Measurements from ENCODE around the gene GHSR. TPM values are rescaled to one million over a fixed set of nuclear protein-coding genes. Genes with fewer than 3 reads are reported as not detected.

The GHSR gene
- total RNA-seq, 1 donor from 2014 or later = not detected

GRCh38 chr3:172464306-172464705 is 16.1 kb upstream of the GHSR start:
- intact Hi-C loops (cut with DNase I) = no loop called here
- no peak for ATAC-seq
- DNase-seq = no peak
- Histone ChIP-seq H3K9me3 (no peaks in the 10 kb centered on the region), H3K27ac (no peak overlapping the region), H3K27me3 (ENCODE audit: low read depth) (no peaks in the 10 kb centered on the region), H3K4me3 (no peak overlapping the region), H3K36me3 (no peaks in the 10 kb centered on the region), H3K4me1 (no peaks in the 10 kb centered on the region)
- TF ChIP-seq CTCF (IDR thresholded peaks at IDR 0.05) = no peak

GRCh38 chr3:172461530-172462138 is 13.4 kb upstream of the GHSR start:
- peak; percentile 63 to 80 for ATAC-seq
- H3K27me3 ChIP-seq (ENCODE audit: low read depth) = peaks cover 3% of the 10 kb centered on the region
- intact Hi-C loops (cut with DNase I) = no loop called here
- H3K27ac ChIP-seq = no peak overlapping the region
- H3K4me1 ChIP-seq = no peaks in the 10 kb centered on the region
- H3K36me3 ChIP-seq = no peaks in the 10 kb centered on the region
- H3K4me3 ChIP-seq = no peak overlapping the region
- DNase-seq = no peak
- TF ChIP-seq CTCF (IDR thresholded peaks at IDR 0.05) = peak; percentile 90
- H3K9me3 ChIP-seq = no peaks in the 10 kb centered on the region

- DNase-seq = no peak
- H3K4me1 ChIP-seq = no peaks in the 10 kb centered on the region
- no peak for TF ChIP-seq CTCF (IDR thresholded peaks at IDR 0.05)
- no peak overlapping the region for H3K4me3 ChIP-seq
- no peak overlapping the region for H3K27ac ChIP-seq
- no peak for ATAC-seq
- intact Hi-C loops (cut with DNase I) = no loop called here
- no peaks in the 10 kb centered on the region for H3K36me3 ChIP-seq
- H3K9me3 ChIP-seq = no peaks in the 10 kb centered on the region
- H3K27me3 ChIP-seq (ENCODE audit: low read depth) = peaks cover 8% of the 10 kb centered on the region
Observed at GRCh38 chr3:172456404-172456803, 8.1 kb upstream of the GHSR start.

GRCh38 chr3:172454180-172454579 is 5.9 kb upstream of the GHSR start:
- intact Hi-C loops (cut with DNase I) = no loop called here
- DNase-seq = no peak
- no peak overlapping the region for H3K4me3 ChIP-seq
- ATAC-seq = no peak
- no peak for TF ChIP-seq CTCF (IDR thresholded peaks at IDR 0.05)
- no peak overlapping the region for H3K27ac ChIP-seq
- peaks cover 30% of the 10 kb centered on the region for H3K27me3 ChIP-seq (ENCODE audit: low read depth)
- H3K36me3 ChIP-seq = no peaks in the 10 kb centered on the region
- H3K9me3 ChIP-seq = no peaks in the 10 kb centered on the region
- H3K4me1 ChIP-seq = no peaks in the 10 kb centered on the region

GRCh38 chr3:172449466-172450149 is 1.4 kb upstream of the GHSR start:
- H3K27ac ChIP-seq = no peak overlapping the region
- intact Hi-C loops (cut with DNase I) = no loop called here
- no peaks in the 10 kb centered on the region for H3K9me3 ChIP-seq
- TF ChIP-seq CTCF (IDR thresholded peaks at IDR 0.05) = no peak
- H3K4me3 ChIP-seq = no peak overlapping the region
- DNase-seq (no peak), ATAC-seq (peak; percentile 57 to 68)
- H3K27me3 ChIP-seq (ENCODE audit: low read depth) = peaks cover 56% of the 10 kb centered on the region
- no peaks in the 10 kb centered on the region for H3K36me3 ChIP-seq
- H3K4me1 ChIP-seq = peaks cover 10% of the 10 kb centered on the region
